ENCODE data around the gene BANF2. TPM values are rescaled to one million over a fixed set of nuclear protein-coding genes. Genes with fewer than 3 reads are reported as not detected.

BANF2 gene
- total and polyA plus RNA-seq, 2 of the 4 experiments (the other 2 are of a cell fraction): not detected

DNA sequence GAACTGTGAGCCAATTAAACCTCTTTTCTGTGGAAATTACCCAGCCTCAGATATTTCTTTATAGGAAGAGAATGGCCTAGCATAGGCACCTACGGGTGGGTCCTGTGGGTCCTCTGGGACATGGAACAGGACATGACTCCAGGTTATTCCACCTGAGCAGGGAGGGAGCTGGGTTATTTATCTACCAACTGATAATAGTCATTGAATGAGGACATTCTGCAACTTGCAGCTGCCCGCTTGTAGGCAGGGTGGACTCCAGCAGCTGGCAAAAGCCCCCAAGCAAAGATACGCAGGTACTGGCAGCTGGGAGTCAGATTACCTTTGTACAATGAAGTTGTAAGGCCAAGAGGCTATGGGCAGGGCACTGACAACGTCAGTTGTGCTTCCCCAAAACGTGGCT, 1.4 kb upstream of the BANF2 start:
- ATAC-seq (ENCODE audit: low read depth) (no peak), DNase-seq (no peak)
- H2BK120ac ChIP-seq (ENCODE audit: low read depth, low read length): no peak overlapping the region
- H3K56ac ChIP-seq (ENCODE audit: extremely low read depth, insufficient read depth, low read length): no peak overlapping the region
- H3K14ac ChIP-seq (replicated peaks; ENCODE audit: low read depth, low read length): no peak overlapping the region
- peaks cover 8% of the 10 kb centered on the region for H3K27me3 ChIP-seq (ENCODE audit: control insufficient read depth, insufficient read depth, low read length)
- WGBS, 2 experiments (ENCODE audit: extremely low coverage in 2 of 2, insufficient read length in 1 of 2): 100% methylated on average over 1 of the region's 5 CpGs; no CpG with 5 or more reads in 1 of the 2 experiments
- H2BK15ac ChIP-seq (ENCODE audit: low read depth, low read length): no peak overlapping the region
- no peak overlapping the region for H3K18ac ChIP-seq (ENCODE audit: low read depth, low read length)
- no peak overlapping the region for H3K9ac ChIP-seq (ENCODE audit: low read depth, low read length)
- no peak overlapping the region for H2AFZ ChIP-seq (replicated peaks; ENCODE audit: low read length, poor library complexity)
- H2AK5ac ChIP-seq (ENCODE audit: low read depth, low read length): no peak overlapping the region
- no peaks in the 10 kb centered on the region for H4K20me1 ChIP-seq (ENCODE audit: insufficient read depth, low read length)
- H4K91ac ChIP-seq (ENCODE audit: insufficient read depth, low read depth, low read length): no peak overlapping the region
- in situ Hi-C loops (cut with MboI; ENCODE audit: low sequenced_read_pairs): no loop called here
- H3K36me3 ChIP-seq (ENCODE audit: control insufficient read depth, insufficient read depth, low read length): no peaks in the 10 kb centered on the region
- no peaks in the 10 kb centered on the region for H3K79me1 ChIP-seq (ENCODE audit: low read depth in 1 of 2, low read length in 2 of 2)
- CTCF ChIA-PET: no interaction called here
- H2AK9ac ChIP-seq (replicated peaks; ENCODE audit: low read depth, low read length, poor library complexity): no peak overlapping the region
- H2BK20ac ChIP-seq (ENCODE audit: low read depth, low read length): no peak overlapping the region
- no peak overlapping the region for H3K4me2 ChIP-seq (ENCODE audit: low read depth, low read length)
- intact Hi-C loops (cut with micrococcal nuclease): no loop called here
- dilution Hi-C loops (cut with HindIII; ENCODE audit: low sequenced_read_pairs, unreplicated experiment): no loop called here
- H4K8ac ChIP-seq (ENCODE audit: low read depth in 2 of 2, low read length in 2 of 2): no peak overlapping the region
- TF ChIP-seq SMC3 (IDR thresholded peaks at IDR 0.05; ENCODE audit: low read depth, low read length) (no peak), BHLHE40 (IDR thresholded peaks at IDR 0.05; ENCODE audit: low read depth, low read length) (no peak), MAFK (IDR thresholded peaks at IDR 0.05; ENCODE audit: low read depth, low read length) (no peak), MAZ (IDR thresholded peaks at IDR 0.05; ENCODE audit: borderline replicate concordance, low read depth, low read length) (no peak), CEBPB (IDR thresholded peaks at IDR 0.05; ENCODE audit: low read depth, low read length) (no peak), FOS (IDR thresholded peaks at IDR 0.05; ENCODE audit: low read depth, low read length) (no peak), MXI1 (IDR thresholded peaks at IDR 0.05; ENCODE audit: borderline replicate concordance, low read depth, low read length) (no peak), RCOR1 (IDR thresholded peaks at IDR 0.05; ENCODE audit: insufficient replicate concordance, low read length) (no peak), RAD21 (IDR thresholded peaks at IDR 0.05; ENCODE audit: low read length) (no peak), POLR2A (IDR thresholded peaks at IDR 0.05; ENCODE audit: low read depth, low read length) (no peak), RFX5 (IDR thresholded peaks at IDR 0.05; ENCODE audit: low read depth, low read length) (no peak), CHD1 (IDR thresholded peaks at IDR 0.05; ENCODE audit: low read depth, low read length) (no peak)
- TF ChIP-seq, protein P1, sequence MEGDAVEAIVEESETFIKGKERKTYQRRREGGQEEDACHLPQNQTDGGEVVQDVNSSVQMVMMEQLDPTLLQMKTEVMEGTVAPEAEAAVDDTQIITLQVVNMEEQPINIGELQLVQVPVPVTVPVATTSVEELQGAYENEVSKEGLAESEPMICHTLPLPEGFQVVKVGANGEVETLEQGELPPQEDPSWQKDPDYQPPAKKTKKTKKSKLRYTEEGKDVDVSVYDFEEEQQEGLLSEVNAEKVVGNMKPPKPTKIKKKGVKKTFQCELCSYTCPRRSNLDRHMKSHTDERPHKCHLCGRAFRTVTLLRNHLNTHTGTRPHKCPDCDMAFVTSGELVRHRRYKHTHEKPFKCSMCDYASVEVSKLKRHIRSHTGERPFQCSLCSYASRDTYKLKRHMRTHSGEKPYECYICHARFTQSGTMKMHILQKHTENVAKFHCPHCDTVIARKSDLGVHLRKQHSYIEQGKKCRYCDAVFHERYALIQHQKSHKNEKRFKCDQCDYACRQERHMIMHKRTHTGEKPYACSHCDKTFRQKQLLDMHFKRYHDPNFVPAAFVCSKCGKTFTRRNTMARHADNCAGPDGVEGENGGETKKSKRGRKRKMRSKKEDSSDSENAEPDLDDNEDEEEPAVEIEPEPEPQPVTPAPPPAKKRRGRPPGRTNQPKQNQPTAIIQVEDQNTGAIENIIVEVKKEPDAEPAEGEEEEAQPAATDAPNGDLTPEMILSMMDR (conservative IDR thresholded peaks at IDR 0.05; ENCODE audit: low read depth, low read length): no peak
- H3K4me3 ChIP-seq (ENCODE audit: insufficient read depth, low read depth, low read length): no peak overlapping the region
- no peaks in the 10 kb centered on the region; the same call in 1 of the 2 replicates for H3K9me3 ChIP-seq (ENCODE audit: control insufficient read depth, insufficient read depth, low read length)
- no peak overlapping the region for H3K23ac ChIP-seq (ENCODE audit: low read depth, low read length)
- BruUV-seq (replicated peaks): no TSS peak
- H3K4me1 ChIP-seq (ENCODE audit: control insufficient read depth, insufficient read depth, low read length): no peaks in the 10 kb centered on the region
- H3K9me1 ChIP-seq (ENCODE audit: insufficient read depth, low read length): no peaks in the 10 kb centered on the region
- H3K4ac ChIP-seq (ENCODE audit: low read depth, low read length): no peak overlapping the region
- POLR2A ChIA-PET (ENCODE audit: unreplicated experiment): no interaction called here
- no peak overlapping the region for H4K5ac ChIP-seq (ENCODE audit: low read depth, low read length)
- no peak overlapping the region for H2BK5ac ChIP-seq (ENCODE audit: low read depth, low read length, poor library complexity, severe bottlenecking)
- no peak overlapping the region for H3K27ac ChIP-seq (ENCODE audit: insufficient read depth, low read length)

Data from IMR-90 (cell line).